HCT116 (cell line): ENCODE measurements around the gene CDK4. TPM values are rescaled to one million over a fixed set of nuclear protein-coding genes. Genes with fewer than 3 reads are reported as not detected.

Experiments
- ATAC-seq: fragments of 200-7000 bp; cut with Tn5 transposase; 2 replicates; pipeline ENCODE4 v1.9.1; 2020; ENCODE audit warnings: mild to moderate bottlenecking, moderate library complexity
- BruUV-seq: library from RNA; stranded (reverse); fragments of 400-500 nt; replicated peaks from 2 replicates; lab custom pipeline; 2021; lab: Mats Ljungman, UMichigan
- CTCF ChIA-PET: fragments of 300-600 bp; sonication (Branson Sonifier 250); formaldehyde crosslinking; loops from one replicate; lab custom pipeline; 2021; ENCODE audit warnings: antibody characterized with exemption; lab: Charles Lee
- POLR2A ChIA-PET: fragments of 300-600, 350-600 bp; sonication (Branson Sonifier 250); formaldehyde crosslinking; loops from one replicate; lab custom pipeline; 2021; ENCODE audit warnings: antibody characterized with exemption; lab: Charles Lee
- RAD21 ChIA-PET, 2 experiments: fragments of 300-600 bp; sonication (Branson Sonifier 250); formaldehyde crosslinking; loops; one replicate each; lab custom pipeline; 2023; ENCODE audit warnings: low total read pairs in 2 of 2; ENCODE audit not compliant: uncharacterized antibody in 2 of 2, unreplicated experiment in 2 of 2, low non-redundant PET in 1 of 2; lab: Charles Lee
- DNase-seq: peaks from one replicate; pipeline ENCODE4 v3.0.0-alpha.2; 2010; ENCODE audit warnings: low read depth, low spot score
- H2AFZ ChIP-seq: fragments of 200-600 bp; shearing (Covaris generic), sonication (generic); 2 replicates; pipeline ENCODE4 v1.6.1; 2017; ENCODE audit warnings: low read depth, mixed run types, mixed read lengths, antibody characterized with exemption, low read length; ENCODE audit not compliant: poor library complexity, severe bottlenecking
- H3K27ac ChIP-seq: 2 replicates; pipeline ENCODE4 v1.5.1; 2012; ENCODE audit warnings: low read depth, low read length
- H3K27me3 ChIP-seq: fragments of 200-600 bp; sonication (generic); 2 replicates; pipeline ENCODE4 v1.6.1; 2016; ENCODE audit warnings: mixed run types, low read length, mixed read lengths; ENCODE audit not compliant: insufficient read depth
- H3K36me3 ChIP-seq, 2 experiments: fragments of 200-500 bp in 1 of 2; fragments of 200-600 bp in 1 of 2; sonication (Bioruptor generic) in 1 of 2; sonication (generic) in 1 of 2; 2 replicates each; pipeline versions ENCODE4 v1.5.1 to v1.6.1; 2014 to 2016; ENCODE audit warnings: low read length in 2 of 2, inconsistent platforms in 1 of 2, mixed read lengths in 1 of 2, mixed run types in 1 of 2; ENCODE audit not compliant: insufficient read depth in 2 of 2, control insufficient read depth in 1 of 2
- H3K4me1 ChIP-seq, 2 experiments: fragments of 200-600 bp in 1 of 2; sonication (generic) in 1 of 2; 2 replicates each; pipeline versions ENCODE4 v1.5.1 to v1.6.1; 2012 to 2017; ENCODE audit warnings: low read length in 2 of 2, inconsistent platforms in 1 of 2, mild to moderate bottlenecking in 1 of 2, mixed read lengths in 1 of 2, mixed run types in 1 of 2, moderate library complexity in 1 of 2; ENCODE audit not compliant: insufficient read depth in 2 of 2, control insufficient read depth in 1 of 2
- H3K4me2 ChIP-seq: fragments of 200-600 bp; sonication (generic); 2 replicates; pipeline ENCODE4 v1.6.1; 2017; ENCODE audit warnings: mixed run types, low read length, mixed read lengths
- H3K4me3 ChIP-seq, 2 experiments: fragments of 200-600 bp in 1 of 2; sonication (generic) in 1 of 2; replicated peaks in 1 of 2; 2 replicates each; pipeline ENCODE4 v1.5.1; 2011 to 2016; ENCODE audit warnings: low read length in 2 of 2, control low read depth in 1 of 2, low read depth in 1 of 2, mild to moderate bottlenecking in 1 of 2, mixed read lengths in 1 of 2, mixed run types in 1 of 2
- H3K79me2 ChIP-seq: fragments of 200-600 bp; sonication (generic); 2 replicates; pipeline ENCODE4 v1.6.1; 2017; ENCODE audit warnings: mild to moderate bottlenecking, mixed run types, low read length, moderate library complexity, mixed read lengths; ENCODE audit not compliant: insufficient read depth
- H3K9ac ChIP-seq: fragments of 200-600 bp; sonication (generic); 2 replicates; pipeline ENCODE4 v1.6.1; 2016; ENCODE audit warnings: low read length, mixed read lengths
- H3K9me2 ChIP-seq: fragments of 200-600 bp; sonication (generic), shearing (Covaris generic); 2 replicates; pipeline ENCODE4 v1.6.1; 2017; ENCODE audit warnings: mixed run types, mild to moderate bottlenecking, moderate library complexity; ENCODE audit not compliant: insufficient read depth
- H3K9me3 ChIP-seq, 2 experiments: fragments of 200-500 bp in 1 of 2; fragments of 200-600 bp in 1 of 2; sonication (Bioruptor generic) in 1 of 2; sonication (generic) in 1 of 2; 2 replicates each; pipeline ENCODE4 v1.6.1; 2014 to 2017; ENCODE audit warnings: low read length in 2 of 2, mixed read lengths in 2 of 2, inconsistent platforms in 1 of 2, low read depth in 1 of 2, mild to moderate bottlenecking in 1 of 2, mixed run types in 1 of 2, moderate library complexity in 1 of 2; ENCODE audit not compliant: control insufficient read depth in 1 of 2, insufficient read depth in 1 of 2
- H4K20me1 ChIP-seq: fragments of 200-600 bp; sonication (generic), shearing (Covaris generic); 2 replicates; pipeline ENCODE4 v1.6.1; 2017; ENCODE audit warnings: mixed run types, mild to moderate bottlenecking, moderate library complexity; ENCODE audit not compliant: insufficient read depth
- ATF3 ChIP-seq: IDR thresholded peaks from 2 replicates; pipeline ENCODE4 v1.6.1; 2012
- CEBPB ChIP-seq: IDR thresholded peaks from 2 replicates; pipeline ENCODE4 v1.6.1; 2012; ENCODE audit warnings: low read depth
- EGR1 ChIP-seq: IDR thresholded peaks from 2 replicates; pipeline ENCODE4 v1.6.1; 2012; ENCODE audit warnings: low read depth
- EZH2 ChIP-seq: fragments of 200-600 bp; sonication (generic); IDR thresholded peaks from 2 replicates; pipeline ENCODE4 v1.6.1; 2017; ENCODE audit warnings: antibody characterized with exemption, mixed run types
- EZH2phosphoT487 ChIP-seq: fragments of 200-600 bp; IDR thresholded peaks from 2 replicates; pipeline ENCODE4 v1.6.1; 2018; ENCODE audit warnings: antibody characterized with exemption, borderline replicate concordance
- FOSL1 ChIP-seq: IDR thresholded peaks from 2 replicates; pipeline ENCODE4 v1.6.1; 2012; ENCODE audit warnings: low read depth
- MAX ChIP-seq: IDR thresholded peaks from 2 replicates; pipeline ENCODE4 v1.6.1; 2012
- POLR2A ChIP-seq: IDR thresholded peaks from 2 replicates; pipeline ENCODE4 v1.7.0; 2011; ENCODE audit warnings: borderline replicate concordance; ENCODE audit not compliant: insufficient read depth, insufficient read length; ENCODE audit errors: extremely low read depth
- SIN3A ChIP-seq: IDR thresholded peaks from 2 replicates; pipeline ENCODE4 v1.6.1; 2012; ENCODE audit warnings: low read depth
- SP1 ChIP-seq: IDR thresholded peaks from 2 replicates; pipeline ENCODE4 v1.6.1; 2012; ENCODE audit warnings: low read depth
- SRF ChIP-seq: IDR thresholded peaks from 2 replicates; pipeline ENCODE4 v1.6.1; 2012; ENCODE audit warnings: low read depth
- ZFX ChIP-seq: fragments of 450-650 bp; IDR thresholded peaks from 2 replicates; pipeline ENCODE4 v1.6.1; 2017
- intact Hi-C: fragments of 100-400 bp; cut with micrococcal nuclease; formaldehyde crosslinking; loops from 2 replicates; pipeline ENCODE4 v1.10.0; 2022
- total RNA-seq: library from RNA; stranded (reverse); gene quantifications from one replicate; pipeline ENCODE4 v1.2.1, GENCODE V29; 2021; ENCODE audit not compliant: unreplicated experiment

Gene CDK4
- total RNA-seq, 1 experiment from 2014 or later = 206 TPM

- ATAC-seq (no peak), DNase-seq (no peak)
- Histone ChIP-seq H3K9ac (no peak overlapping the region), H3K9me3 (no peaks in the 10 kb centered on the region), H3K4me3 (no peak overlapping the region), H2AFZ (no peak overlapping the region), H4K20me1 (no peaks in the 10 kb centered on the region), H3K27ac (no peak overlapping the region), H3K27me3 (no peaks in the 10 kb centered on the region), H3K36me3 (peaks cover 3 to 15% of the 10 kb centered on the region in 2 experiments; a peak in 3 of 4 replicates), H3K4me2 (no peak overlapping the region), H3K79me2 (no peaks in the 10 kb centered on the region), H3K4me1 (peaks cover 2 to 3% of the 10 kb centered on the region in 2 experiments; a peak in 2 of 4 replicates), H3K9me2 (no peaks in the 10 kb centered on the region)
- ChIA-PET CTCF (interaction anchor here (1.1 kb wide), 1 partner anchor 8 kb away, joined by 3 read pairs; no protein-coding TSS in a partner anchor), POLR2A (no interaction called here), RAD21 (no interaction called here)
- intact Hi-C loops = no loop called here
- BruUV-seq = TSS peak; percentile 77
- TF ChIP-seq EZH2phosphoT487 = no peak
- no peak for TF ChIP-seq POLR2A
- TF ChIP-seq ZFX = no peak
Measured at GRCh38 chr12:57720606-57721595, 31.2 kb downstream of the CDK4 start.

- RAD21 ChIA-PET = no interaction called here
- H3K36me3 ChIP-seq = peaks cover 3 to 15% of the 10 kb centered on the region in 2 experiments; a peak in 3 of 4 replicates
- no peak for DNase-seq
- H3K9ac ChIP-seq = no peak overlapping the region
- H3K9me3 ChIP-seq = no peaks in the 10 kb centered on the region
- no peak overlapping the region for H3K4me3 ChIP-seq
- intact Hi-C loops = no loop called here
- no peak overlapping the region for H3K4me2 ChIP-seq
- H2AFZ ChIP-seq = no peak overlapping the region
- H3K4me1 ChIP-seq = no peaks in the 10 kb centered on the region
- no peaks in the 10 kb centered on the region for H3K79me2 ChIP-seq
- H3K27me3 ChIP-seq = no peaks in the 10 kb centered on the region
- no peaks in the 10 kb centered on the region for H3K9me2 ChIP-seq
- CTCF ChIA-PET = interaction anchor here (1.1 kb wide), 1 partner anchor 9 kb away, joined by 3 read pairs; no protein-coding TSS in a partner anchor
- no peak for TF ChIP-seq EZH2
- TF ChIP-seq SRF = no peak
- no peak for TF ChIP-seq SP1
- no peak for TF ChIP-seq MAX
- TF ChIP-seq EZH2phosphoT487 = no peak
- no peak for TF ChIP-seq FOSL1
- no peak for TF ChIP-seq ATF3
- no peak for TF ChIP-seq SIN3A
- no peak for TF ChIP-seq POLR2A
- no peak for TF ChIP-seq EGR1
- TF ChIP-seq CEBPB = no peak
- H4K20me1 ChIP-seq = no peaks in the 10 kb centered on the region
- no peak for ATAC-seq
- no TSS peak for BruUV-seq
- H3K27ac ChIP-seq = no peak overlapping the region
- POLR2A ChIA-PET = no interaction called here
Measured at GRCh38 chr12:57719777-57720605, 32.1 kb downstream of the CDK4 start.
